ENCODE results near the gene TEX48.

Gene TEX48

DNA sequence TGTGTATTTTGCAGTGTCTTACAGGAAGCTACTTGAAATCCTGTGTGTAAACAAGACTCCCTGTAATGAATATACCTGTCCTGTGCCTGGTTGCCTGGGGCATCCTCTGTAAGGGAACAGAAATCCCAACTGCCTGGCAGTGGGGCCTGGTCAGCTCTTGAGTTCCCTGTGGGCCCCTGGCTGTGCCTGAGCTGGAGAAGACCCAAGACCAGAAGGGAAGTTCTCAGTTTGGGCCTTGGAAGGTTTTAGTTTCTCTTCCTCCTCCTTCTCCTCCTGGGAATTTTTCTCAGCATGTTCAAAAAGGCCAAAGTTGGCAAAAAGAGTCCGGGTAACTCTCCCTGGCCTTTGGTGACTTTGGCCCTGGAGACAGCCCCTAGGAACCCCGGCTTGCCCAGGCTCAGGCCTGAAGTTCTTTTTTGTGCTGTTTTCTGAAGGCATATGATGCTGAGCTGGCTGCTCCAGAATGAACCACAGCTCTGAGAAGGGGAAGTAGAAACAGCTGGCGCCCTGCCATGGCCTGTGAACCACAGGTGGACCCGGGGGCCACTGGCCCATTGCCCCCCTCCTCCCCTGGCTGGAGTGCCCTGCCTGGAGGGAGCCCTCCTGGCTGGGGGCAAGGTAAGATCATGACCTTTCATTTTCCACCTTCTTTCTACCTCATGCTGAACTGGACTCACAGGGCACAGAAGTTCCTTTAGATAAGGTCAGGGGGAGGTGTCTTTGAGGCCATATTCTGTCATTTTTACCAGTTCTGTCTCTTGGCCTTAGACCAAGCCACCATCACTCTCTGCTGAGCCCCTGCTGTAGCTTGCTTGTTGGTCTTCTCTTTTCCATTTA is 65.1 kb downstream of the TEX48 start:
- DNase-seq, result no peak
